ENCODE measurements around the gene ZNF438.

GRCh38 chr10:30995081-30995770 is 36.4 kb downstream of the ZNF438 start:
- TF ChIP-seq POLR2A (IDR thresholded peaks at IDR 0.05) = no peak
- TF ChIP-seq, protein P1, sequence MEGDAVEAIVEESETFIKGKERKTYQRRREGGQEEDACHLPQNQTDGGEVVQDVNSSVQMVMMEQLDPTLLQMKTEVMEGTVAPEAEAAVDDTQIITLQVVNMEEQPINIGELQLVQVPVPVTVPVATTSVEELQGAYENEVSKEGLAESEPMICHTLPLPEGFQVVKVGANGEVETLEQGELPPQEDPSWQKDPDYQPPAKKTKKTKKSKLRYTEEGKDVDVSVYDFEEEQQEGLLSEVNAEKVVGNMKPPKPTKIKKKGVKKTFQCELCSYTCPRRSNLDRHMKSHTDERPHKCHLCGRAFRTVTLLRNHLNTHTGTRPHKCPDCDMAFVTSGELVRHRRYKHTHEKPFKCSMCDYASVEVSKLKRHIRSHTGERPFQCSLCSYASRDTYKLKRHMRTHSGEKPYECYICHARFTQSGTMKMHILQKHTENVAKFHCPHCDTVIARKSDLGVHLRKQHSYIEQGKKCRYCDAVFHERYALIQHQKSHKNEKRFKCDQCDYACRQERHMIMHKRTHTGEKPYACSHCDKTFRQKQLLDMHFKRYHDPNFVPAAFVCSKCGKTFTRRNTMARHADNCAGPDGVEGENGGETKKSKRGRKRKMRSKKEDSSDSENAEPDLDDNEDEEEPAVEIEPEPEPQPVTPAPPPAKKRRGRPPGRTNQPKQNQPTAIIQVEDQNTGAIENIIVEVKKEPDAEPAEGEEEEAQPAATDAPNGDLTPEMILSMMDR (IDR thresholded peaks at IDR 0.05) = no peak
- TF ChIP-seq POLR2AphosphoS5 (IDR thresholded peaks at IDR 0.05) = no peak
